ENCODE data around the gene CATSPERB. TPM values are rescaled to one million over a fixed set of nuclear protein-coding genes. Genes with fewer than 3 reads are reported as not detected.

Gene CATSPERB
- total and polyA plus RNA-seq, 10 of the 15 experiments (the other 5 are each of a cell fraction or from before 2014, with no cell fraction given), result not detected

GRCh38 chr14:91569301-91569700 lies 162.6 kb downstream of the CATSPERB start:
- no peak for FAIRE-seq
- no peaks in the 10 kb centered on the region for H4K20me1 ChIP-seq (ENCODE audit: control insufficient read depth, insufficient read depth)
- ChIA-PET RAD21 (ENCODE audit: unreplicated experiment) (no interaction called here), SMC1A (ENCODE audit: uncharacterized antibody, unreplicated experiment) (no interaction called here), POLR2A (no interaction called here), CTCF (no interaction called here)
- H3K27ac ChIP-seq (ENCODE audit: control insufficient read depth, insufficient read depth), result no peak overlapping the region
- no peak overlapping the region for H3K9ac ChIP-seq (ENCODE audit: control insufficient read depth, insufficient read depth, low read length)
- in situ Hi-C loops (cut with MboI), result no loop called here
- ATAC-seq, result no peak
- TF ChIP-seq RCOR1 (conservative IDR thresholded peaks at IDR 0.05; ENCODE audit: low read depth, low read length) (no peak), SUPT20H (IDR thresholded peaks at IDR 0.05; ENCODE audit: borderline replicate concordance, control insufficient read depth, low read depth, low read length) (no peak), CUX1 (IDR thresholded peaks at IDR 0.05; ENCODE audit: insufficient replicate concordance, low read depth, low read length) (no peak), NBN (IDR thresholded peaks at IDR 0.05) (no peak), SKIL (IDR thresholded peaks at IDR 0.05; ENCODE audit: low read depth, poor library complexity, severe bottlenecking) (no peak), POLR2A (IDR thresholded peaks at IDR 0.05; ENCODE audit: low read depth, low read length) (no peak), NFXL1 (IDR thresholded peaks at IDR 0.05; ENCODE audit: borderline replicate concordance) (no peak), STAT1 (conservative IDR thresholded peaks at IDR 0.05) (no peak), RB1 (IDR thresholded peaks at IDR 0.05; ENCODE audit: borderline replicate concordance) (no peak), BCLAF1 (IDR thresholded peaks at IDR 0.05) (no peak), NFYA (IDR thresholded peaks at IDR 0.05; ENCODE audit: borderline replicate concordance, low read depth, low read length) (no peak), FOXK2 (IDR thresholded peaks at IDR 0.05) (no peak), ESRRA (IDR thresholded peaks at IDR 0.05; ENCODE audit: low read length) (no peak), TBL1XR1 (IDR thresholded peaks at IDR 0.05; ENCODE audit: low read depth, low read length) (no peak), EGR1 (IDR thresholded peaks at IDR 0.05; ENCODE audit: borderline replicate concordance in 1 of 2, low read depth in 2 of 2, low read length in 2 of 2) (no peak), PAX8 (IDR thresholded peaks at IDR 0.05) (no peak), CBX5 (IDR thresholded peaks at IDR 0.05; ENCODE audit: low read depth) (no peak)
- H3K36me3 ChIP-seq (ENCODE audit: control insufficient read depth in 2 of 2, insufficient read depth in 2 of 2, low read length in 1 of 2), result no peaks in the 10 kb centered on the region
- no peaks in the 10 kb centered on the region for H3K4me1 ChIP-seq (ENCODE audit: control insufficient read depth, insufficient read depth, low read length)
- H3K27me3 ChIP-seq (replicated peaks in 1 of 2; ENCODE audit: control insufficient read depth in 2 of 2, insufficient read depth in 2 of 2, low read length in 1 of 2), result peaks cover 2 to 9% of the 10 kb centered on the region in 2 experiments
- intact Hi-C loops (cut with micrococcal nuclease; ENCODE audit: unreplicated experiment), result no loop called here
- no TSS peak for BruUV-seq (replicated peaks)
- no peak overlapping the region for H3K4me2 ChIP-seq (ENCODE audit: control insufficient read depth, insufficient read depth)
- no peaks in the 10 kb centered on the region; the same call in 2 of the 3 replicates for H3K9me3 ChIP-seq (replicated peaks; ENCODE audit: control insufficient read depth, insufficient read depth, low read length)
- no peak for DNase-seq (ENCODE audit: low read depth, low spot score)
- no peaks in the 10 kb centered on the region for H3K79me2 ChIP-seq (ENCODE audit: control insufficient read depth, insufficient read depth, low read length)
- H2AFZ ChIP-seq (ENCODE audit: control insufficient read depth, low read depth, low read length), result no peak overlapping the region
- no peak overlapping the region for H3K4me3 ChIP-seq

All from GM12878 (cell line).